DMS 273 treated with DMSO at 0.1 percent for 48 hours (cell line): ENCODE measurements around the gene PAEP.

Experiments used
- DNase-seq: peaks from one replicate; lab custom pipeline; 2025; lab: John Stamatoyannopoulos, UW

PAEP gene

DNA sequence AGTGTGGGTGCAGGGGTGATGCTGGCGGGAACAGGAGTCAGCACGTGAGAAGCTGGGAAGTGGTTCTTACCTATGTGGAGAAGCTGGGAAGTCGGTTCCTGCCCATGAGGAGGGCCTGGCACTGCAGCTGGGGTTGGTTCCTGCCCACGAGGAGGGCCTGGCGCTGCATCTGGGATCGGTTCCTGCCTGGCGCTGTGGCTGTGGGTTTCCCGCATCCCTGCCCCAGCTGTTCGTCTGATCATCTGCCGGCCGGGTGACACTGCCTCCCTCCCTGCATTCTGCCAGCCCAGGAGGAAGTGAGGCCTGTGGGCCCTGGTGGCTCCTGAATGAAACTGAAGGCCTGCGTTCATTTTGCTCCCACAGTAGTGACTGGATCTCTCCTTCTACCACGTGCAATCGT, 10.5 kb upstream of the PAEP start:
- no peak for DNase-seq

DNA sequence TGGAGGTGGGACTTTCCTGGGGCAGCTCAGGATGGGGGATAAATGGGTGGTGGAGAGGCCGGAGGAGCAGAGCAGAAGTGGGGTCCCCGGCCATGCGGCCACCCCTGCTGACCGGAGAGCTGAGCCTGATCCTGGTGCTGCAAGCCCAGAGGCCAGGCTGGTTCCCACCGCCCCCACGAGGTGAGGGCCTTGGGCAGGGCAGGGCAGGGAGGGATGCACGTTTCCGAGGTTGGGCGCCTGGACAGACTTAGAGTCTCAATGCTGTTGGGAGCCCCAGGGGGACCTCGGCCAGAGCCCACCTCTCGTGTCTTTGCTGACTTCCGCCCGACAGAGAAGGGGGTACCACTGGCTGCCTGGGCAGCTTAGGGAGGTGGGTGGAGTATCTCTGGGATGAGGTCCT, 10.1 kb upstream of the PAEP start:
- no peak for DNase-seq

DNA sequence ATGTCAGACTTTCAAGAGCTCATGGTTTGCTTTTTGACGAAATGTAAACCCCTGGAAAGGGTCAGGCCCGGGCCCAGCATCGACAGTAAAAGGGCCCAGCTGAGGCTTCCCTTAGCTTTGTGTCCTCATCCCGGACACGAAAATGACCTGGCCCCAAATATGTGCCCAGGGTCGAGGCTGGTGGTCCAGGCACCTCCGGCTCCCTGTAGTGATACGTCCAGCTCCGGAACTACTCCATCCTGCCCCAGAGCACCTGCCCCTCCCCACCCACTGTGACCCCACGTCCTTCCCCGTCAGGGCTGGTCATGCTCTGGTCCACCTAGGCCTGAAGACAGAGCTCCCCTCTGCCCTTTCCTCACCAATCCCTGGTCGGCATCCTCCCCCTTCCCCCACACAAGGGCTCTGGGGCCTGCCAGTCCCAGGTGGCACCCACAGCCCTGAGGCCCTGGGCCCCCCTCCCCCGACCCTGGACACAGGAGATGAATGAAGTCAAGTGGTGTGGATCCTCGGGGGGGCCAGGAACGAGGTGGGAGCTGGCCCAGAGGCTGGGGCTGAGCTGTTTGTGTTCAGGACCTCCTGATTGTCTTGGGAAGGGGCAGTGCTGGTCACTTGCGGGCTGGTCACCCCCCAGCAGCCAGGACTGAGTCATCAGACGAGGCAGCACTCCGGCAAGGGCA, 9.4 kb upstream of the PAEP start:
- no peak for DNase-seq

DNA sequence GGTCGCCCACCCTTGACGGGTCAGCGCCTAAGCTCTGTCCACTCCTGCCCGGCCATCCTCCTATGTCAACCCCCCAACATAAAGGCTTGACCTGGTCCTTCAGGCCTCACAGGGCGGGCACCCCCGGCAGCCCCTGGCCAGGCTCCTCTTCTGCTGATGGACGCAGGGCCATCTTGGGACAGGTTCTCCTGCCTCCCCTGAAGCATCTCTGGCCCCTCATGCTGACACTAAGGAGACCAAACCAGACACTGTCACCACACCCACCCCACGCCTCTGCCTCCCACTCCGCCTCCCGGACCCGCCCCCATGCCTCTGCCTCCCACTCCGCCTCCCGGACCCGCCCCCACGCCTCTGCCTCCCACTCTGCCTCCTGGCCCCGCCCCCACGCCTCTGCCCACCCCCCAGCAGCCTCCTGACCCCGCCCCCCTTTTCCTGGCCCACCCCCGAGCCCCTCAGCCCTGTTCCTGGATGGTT, 8.8 kb upstream of the PAEP start:
- no peak for DNase-seq

DNA sequence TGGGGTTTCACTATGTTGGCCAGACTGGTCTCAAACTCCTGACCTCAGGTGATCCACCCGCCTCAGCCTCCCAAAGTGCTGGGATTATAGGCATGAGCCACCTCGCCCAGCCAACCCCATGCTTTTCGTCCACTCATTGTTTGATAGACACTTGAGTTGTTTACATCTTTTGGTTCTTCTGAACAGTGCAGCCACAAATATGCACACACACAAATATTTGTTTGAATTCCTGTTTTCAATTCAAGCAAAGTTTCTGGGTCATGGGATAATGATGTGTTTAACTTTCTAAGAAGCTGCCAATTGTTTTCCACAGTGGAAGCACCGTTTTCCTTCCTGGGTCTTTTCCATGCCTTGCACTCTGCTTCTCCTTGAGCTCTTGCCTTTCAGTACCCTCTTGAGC, 6.8 kb upstream of the PAEP start:
- DNase-seq = no peak

DNA sequence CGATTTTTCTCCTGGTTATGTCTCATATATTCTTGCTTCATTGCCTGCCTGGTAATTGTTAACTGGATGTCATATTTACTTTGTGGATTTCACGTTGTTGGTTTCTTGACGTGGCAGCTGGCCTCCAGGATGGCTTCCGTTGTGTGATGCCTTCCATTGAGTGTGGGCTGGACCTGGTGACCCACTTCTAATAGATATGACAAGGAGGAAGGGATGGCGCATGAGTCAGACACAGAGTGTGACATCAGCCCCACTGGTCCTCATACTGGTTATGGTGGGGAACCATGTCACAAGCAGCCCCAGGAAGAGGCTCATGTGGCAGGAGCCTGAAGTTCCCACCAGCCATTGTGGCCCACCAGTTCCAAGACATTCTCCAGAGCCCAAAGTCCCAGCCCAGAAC, 6.4 kb upstream of the PAEP start:
- DNase-seq = no peak

DNA sequence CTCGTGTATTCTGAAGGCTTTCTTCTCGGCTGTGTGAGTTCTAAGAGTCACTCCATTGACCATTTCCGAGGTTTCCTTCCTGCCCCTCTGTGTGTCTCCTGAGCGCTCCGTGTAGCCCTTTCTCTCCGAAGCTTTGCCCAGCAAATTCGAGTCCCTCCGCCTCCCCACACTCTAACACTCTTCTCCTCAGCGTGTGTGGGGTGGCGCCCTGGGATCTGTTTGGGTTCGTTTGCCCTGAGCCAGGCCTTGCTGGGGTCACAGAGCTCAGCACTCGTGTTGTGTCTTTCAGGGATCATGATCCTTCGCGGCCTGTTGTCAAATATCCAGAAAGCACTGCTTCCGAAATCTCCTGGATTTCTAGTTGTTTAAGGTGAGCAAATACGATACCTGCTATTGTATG, 5.6 kb upstream of the PAEP start:
- DNase-seq = no peak

DNA sequence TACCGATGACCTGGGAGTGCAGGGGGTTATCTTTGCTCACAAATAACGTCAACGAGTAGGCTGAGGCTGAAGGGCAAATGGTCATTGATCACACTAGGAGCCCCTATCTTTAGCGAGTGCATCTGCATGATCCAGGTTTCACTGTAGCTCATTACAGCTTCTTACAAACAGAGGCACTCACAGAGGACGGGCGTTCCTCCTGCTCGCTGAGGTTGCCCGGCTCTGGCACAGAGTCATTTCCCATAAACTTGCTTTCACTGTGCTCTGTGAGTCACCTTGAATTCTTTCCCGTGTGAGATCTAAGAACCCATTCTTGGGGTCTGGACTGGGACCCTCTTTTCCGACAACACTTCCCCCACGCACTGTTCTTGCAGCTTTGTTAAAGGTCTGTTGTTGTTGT, 1.9 kb upstream of the PAEP start:
- no peak for DNase-seq

DNA sequence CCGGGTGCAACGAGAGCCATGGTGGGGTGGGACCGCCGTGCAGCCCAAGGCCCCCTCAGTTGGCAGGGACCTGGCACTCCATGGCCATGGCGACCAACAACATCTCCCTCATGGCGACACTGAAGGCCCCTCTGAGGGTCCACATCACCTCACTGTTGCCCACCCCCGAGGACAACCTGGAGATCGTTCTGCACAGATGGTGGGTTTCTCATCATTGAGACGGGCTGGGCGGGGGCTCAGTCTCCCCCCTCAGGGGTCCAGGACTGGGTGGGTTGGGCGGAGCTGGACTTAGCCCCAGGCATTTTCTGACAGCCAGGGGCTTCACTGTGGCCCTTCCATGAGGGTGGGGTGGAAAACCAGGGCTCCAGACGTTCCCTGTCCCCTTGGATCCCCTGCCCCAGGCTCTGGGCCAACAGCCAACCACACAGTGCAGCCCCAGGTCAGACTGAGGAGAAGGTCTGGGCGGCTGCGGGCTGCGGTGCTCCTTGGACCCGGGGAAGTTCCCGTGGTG, 734 bp downstream of the PAEP start:
- DNase-seq = no peak

DNA sequence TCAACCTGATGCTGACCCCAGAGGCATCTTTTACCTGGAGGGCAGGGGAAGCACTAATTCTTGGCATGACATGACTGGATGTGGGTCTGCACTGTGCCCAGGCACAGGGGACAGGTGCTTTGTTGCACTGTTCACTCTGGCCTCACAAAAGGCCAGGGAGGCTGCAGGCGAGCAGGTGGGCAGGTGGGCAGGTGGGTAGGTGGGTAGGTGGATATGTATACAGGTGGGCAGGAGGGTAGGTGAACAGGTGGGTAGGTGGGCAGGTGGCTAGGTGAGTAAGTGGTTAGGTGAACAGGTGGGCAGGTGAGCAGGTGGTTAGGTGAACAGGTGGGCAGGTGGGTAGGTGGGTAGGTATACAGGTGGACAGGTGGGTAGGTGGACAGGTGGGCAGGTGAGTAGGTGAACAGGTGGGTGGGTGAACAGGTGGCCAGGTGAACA, 1.5 kb downstream of the PAEP start:
- no peak for DNase-seq

DNA sequence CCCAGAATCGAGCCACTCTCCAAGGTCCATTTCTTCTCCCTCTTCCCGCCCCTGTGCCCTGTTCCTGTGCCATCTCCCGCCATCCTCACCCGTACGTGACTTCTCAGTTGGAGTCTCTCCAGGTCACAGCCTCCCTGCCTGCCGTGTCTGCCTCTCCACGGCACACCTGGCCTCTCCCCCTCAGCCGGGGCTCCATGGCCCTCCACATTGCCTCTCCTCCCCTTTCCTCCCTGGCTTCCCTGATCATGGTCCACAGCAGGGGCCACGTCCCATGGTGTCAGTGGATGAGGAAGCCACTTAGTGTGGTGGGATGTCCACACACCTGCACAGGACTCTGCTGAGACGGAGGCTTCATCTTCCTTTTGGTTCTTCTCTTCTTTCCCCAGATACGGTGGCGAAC, 2.3 kb downstream of the PAEP start:
- DNase-seq = no peak

DNA sequence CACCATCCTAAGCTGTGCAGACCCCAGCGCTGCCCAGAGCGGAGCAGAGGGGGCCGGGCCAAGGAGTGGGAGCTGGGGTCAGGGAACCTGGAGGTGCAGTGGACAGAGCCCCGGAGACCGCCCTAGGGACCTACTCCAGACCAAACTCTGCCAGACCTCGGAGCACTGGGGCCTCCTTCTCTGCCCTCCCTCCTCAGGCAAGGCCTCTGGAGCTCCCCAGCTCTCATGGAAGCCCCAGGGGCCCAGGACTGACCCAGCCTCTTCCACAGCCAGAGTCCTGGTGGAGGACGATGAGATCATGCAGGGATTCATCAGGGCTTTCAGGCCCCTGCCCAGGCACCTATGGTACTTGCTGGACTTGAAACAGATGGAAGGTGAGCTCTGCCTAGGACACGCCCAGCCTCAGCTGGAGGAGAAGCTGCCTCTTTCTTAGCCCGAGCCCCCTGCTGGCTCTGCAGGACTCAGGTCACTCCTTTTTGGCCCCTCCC, 3.6 kb downstream of the PAEP start:
- no peak for DNase-seq

DNA sequence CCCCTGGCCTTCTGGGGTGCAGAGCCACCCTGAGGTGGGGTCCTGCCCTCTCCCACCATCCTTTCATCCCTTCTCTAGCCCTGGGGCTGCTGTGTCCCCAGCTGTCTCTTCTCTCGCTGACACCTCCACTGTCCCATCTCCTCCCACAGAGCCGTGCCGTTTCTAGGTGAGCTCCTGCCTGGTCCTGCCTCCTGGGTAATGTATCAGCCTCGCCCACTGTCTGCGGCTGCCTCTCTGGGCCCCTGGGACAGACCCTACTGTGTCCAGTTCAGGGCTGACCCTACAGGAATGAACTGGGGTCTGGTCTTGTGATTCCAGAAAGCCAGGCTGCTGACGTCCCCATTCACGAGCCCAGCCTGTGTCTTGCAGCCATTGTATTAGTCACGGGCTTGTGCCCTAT, 4.1 kb downstream of the PAEP start:
- DNase-seq = no peak

DNA sequence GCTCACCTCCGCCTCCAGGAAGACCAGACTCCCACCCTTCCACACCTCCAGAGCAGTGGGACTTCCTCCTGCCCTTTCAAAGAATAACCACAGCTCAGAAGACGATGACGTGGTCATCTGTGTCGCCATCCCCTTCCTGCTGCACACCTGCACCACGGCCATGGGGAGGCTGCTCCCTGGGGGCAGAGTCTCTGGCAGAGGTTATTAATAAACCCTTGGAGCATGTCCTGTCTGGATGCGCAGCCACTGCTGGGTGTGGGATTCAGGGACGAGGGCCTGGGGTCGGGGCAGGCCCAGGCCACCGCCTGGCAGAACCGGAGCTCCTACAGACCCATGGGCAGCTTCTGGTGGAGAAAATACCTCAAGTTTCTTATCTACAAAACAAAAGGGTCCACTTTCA, 5.0 kb downstream of the PAEP start:
- DNase-seq = no peak

DNA sequence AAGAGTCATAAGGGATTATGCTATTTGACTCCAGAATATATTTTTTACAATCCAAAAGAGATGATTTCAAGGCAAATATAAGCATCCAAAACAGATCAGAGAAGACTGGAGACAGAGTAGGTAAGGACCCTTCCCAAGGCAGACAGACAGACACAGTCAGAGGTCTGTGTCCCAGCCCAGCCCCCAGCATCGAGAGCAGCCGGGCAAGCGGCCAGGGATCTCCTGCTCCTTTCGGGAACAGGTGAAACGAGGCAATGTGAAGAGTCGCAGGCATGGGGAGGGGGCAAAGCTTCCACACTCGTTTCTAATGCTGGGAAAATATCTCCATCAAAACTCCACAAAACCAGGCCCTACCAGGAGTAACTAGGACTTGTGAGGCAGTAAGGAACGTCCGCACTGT, 5.8 kb downstream of the PAEP start:
- DNase-seq = no peak

DNA sequence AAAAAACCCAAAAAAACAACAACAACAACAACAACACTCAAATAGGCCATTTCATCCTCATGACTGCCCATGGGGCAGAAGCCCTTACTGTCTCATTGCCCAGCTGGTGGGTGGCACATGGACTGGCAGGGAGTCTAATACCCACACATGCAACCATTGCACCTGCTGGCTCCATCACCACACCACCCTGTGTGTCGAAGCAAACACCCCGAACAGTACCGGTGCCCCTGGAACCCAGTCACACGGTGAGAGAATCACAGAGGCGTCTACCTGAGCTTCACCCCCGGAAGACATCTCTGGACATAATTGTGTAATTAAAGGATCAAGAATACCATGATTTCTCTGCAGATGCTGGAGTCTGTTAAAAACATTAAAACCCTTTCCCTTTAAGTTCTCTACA, 6.5 kb downstream of the PAEP start:
- DNase-seq = no peak

DNA sequence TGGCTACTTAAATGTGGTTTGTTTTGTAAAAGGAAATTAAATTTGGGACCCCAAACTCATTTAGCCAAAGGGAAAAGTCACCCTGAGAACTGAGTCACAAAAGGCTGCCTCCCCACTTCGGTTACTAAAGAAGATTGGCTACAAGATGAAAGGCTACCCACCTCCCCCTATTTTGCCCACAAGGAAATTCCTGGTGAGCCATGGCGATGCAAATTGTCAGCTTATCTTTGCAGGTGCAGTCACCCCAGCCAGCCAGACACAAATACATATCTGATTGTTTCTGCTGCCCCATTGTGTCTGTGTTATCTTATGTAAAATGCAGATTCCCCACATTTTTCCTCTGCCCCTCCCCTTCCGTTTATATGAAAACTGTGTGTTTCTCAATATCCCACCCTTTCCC, 8.9 kb downstream of the PAEP start:
- no peak for DNase-seq

DNA sequence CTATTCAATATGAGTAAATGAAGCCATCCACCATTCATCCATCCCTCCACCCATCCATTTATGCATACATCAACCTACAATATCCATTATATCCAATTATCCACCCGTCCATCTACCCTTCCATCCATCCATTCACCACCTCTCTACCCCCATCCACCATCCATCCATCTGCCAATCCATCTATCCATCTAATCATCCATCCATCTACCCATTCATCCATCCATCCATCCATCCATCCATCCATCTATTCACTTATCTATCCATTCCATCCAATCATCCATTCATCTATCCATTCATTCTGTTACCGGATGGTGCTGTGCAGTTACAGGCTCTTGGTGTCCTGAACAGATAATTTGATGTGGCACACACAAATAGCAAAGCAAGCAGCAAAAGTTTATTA, 10.7 kb downstream of the PAEP start:
- DNase-seq = no peak

DNA sequence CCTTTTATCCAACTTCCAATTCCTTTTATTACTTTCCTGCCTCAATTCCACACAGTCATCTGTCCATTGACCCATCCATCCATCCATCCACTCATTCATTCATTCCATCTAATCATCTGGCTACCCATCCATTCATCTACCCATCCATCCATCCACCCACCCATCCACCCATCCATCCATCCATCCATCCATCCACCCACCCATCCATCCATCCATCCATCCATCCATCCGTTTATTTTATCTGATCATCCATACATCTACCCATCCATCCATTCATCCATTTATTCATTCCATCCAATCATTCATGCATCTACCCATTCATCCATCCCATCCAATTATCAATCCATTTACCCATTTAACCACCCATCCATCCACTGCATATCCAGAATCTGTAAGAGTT, 11.6 kb downstream of the PAEP start:
- no peak for DNase-seq

DNA sequence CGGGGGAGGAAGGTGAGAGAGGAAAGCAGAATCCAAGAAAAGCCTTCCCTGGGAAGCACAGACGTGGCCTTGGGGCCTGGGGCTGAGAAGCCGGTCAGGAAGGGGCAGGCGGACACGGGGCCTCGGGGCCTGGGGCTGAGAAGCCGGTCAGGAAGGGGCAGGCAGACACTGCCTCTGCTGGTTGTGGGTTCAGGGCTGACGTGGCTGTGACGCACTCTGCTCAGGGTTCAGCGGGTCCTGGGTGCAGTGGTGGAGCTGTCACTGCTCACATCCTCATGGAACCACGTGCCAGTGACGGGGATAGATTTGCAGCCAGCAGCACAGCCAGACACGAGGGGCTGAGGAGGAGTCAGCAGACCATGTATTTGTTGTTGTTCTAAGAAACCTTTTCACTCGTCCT, 12.8 kb downstream of the PAEP start:
- DNase-seq = no peak

DNA sequence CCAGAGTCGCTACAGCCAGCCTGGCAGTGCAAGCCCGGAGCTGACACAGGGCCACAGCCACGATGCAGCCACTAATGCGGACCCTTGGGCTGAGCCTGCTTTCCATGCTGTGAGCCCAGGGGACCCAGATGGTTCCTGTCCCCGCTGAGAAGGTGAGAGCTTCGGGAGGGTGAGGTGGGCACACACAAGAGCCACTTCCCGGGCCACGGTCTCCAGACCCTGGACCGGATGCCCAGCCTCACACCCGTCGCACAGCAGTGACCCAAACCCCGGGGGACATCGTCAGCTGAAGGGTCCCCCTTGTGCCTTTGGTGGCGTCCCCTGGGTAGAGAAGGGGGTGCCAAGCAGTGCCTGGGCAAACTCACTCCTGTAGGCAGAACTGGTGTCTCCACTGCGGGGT, 13.4 kb downstream of the PAEP start:
- DNase-seq = no peak

DNA sequence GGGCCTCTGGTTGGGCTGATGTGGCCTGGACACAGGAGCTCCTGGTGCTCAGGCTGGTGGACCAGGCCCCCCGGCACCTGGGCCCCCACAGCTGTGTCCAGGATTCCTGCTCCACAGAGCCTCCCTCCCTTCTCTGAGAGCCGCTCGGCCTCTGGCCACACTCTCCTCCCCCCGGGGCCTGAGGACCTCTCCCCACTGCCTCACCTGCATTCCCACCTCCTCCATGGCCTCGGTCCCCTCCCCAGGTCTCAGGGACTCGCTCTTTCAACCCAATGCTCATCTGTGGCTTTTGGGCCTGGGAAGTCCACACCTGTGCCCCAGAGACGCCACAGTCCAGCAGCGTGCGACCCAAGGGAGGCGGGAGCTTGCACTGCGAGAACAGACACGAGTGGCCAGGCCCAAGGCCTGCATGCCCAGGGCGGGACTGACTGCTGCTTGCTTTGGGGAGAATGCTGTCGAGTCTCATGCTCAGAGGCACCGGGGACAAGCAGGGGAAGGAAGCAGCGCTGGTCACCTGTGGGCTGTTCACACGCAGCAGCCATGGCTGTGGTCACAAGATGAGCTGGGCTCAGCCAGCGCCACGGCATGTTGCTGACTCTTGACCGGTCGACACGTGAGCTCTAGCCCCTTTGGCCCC, 14.6 kb downstream of the PAEP start:
- no peak for DNase-seq

DNA sequence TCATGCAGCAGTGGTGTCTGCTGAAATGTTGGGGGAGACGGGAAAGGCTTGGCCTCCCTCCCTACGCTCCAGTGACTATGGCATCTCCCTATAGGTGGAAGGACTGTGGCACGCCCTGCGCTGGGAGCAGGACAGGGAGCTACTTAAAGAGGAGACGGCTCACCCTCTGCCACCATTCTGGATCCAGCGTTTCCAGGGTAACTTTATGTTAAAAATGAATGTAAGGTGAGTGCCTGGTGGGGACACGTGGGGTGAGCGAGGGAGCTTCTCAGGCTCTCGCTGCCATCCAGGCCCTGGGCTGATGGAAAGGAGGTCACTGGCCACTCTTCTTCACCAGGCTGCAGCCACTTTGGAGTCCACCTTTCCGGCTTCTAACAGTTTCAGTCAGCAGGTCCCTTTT, 15.7 kb downstream of the PAEP start:
- DNase-seq = no peak

DNA sequence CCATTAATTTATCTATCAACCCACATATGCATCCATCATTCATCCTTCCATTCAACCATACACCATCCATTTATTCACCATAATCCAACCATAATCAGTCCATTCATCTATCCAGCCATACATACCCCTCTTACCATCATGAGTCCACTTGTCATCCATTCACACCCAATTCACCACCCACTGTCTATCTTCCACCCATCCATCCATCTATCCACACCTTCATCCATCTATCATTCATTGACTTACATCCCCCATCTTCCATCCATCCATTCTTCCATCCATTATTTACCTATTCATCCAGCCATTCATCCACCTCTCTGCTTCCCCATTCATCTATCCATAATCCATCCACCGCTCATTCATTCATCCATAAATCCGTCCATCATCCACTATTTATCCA, 17.8 kb downstream of the PAEP start:
- no peak for DNase-seq
